ENCODE results near the gene MRFAP1L1. TPM values are rescaled to one million over a fixed set of nuclear protein-coding genes. Genes with fewer than 3 reads are reported as not detected.

MRFAP1L1 gene
- total and polyA plus RNA-seq, 9 of the 15 experiments (the other 6 are each of a cell fraction or from before 2014, with no cell fraction given), result 37.6 to 111 (median 83.8) TPM

- TF ChIP-seq PRDM10 (IDR thresholded peaks at IDR 0.05; ENCODE audit: partially characterized antibody) (peak; percentile 61), SREBF2 (CRISPR knock-in tag; IDR thresholded peaks at IDR 0.05) (no peak), U2AF2 (optimal IDR thresholded peaks at IDR 0.05; ENCODE audit: low read depth, low read length) (no peak), ETV5 (CRISPR knock-in tag; IDR thresholded peaks at IDR 0.05; ENCODE audit: low read depth) (no peak), ZKSCAN8 (CRISPR knock-in tag; IDR thresholded peaks at IDR 0.05) (no peak), PHF8 (IDR thresholded peaks at IDR 0.05; ENCODE audit: borderline replicate concordance, low read length) (no peak), ZNF592 (IDR thresholded peaks at IDR 0.05) (peak; percentile 19), ZFX (CRISPR knock-in tag; IDR thresholded peaks at IDR 0.05) (no peak; the same call in none of the 2 replicates), NCOR1 (IDR thresholded peaks at IDR 0.05) (no peak), JUN (IDR thresholded peaks at IDR 0.05; ENCODE audit: borderline replicate concordance, low read depth, low read length) (no peak), JUN (CRISPR knock-in tag; IDR thresholded peaks at IDR 0.05; ENCODE audit: borderline replicate concordance) (no peak), ZNF184 (CRISPR knock-in tag; IDR thresholded peaks at IDR 0.05) (no peak), ZNF12 (CRISPR knock-in tag; IDR thresholded peaks at IDR 0.05) (no peak), CHD4 (IDR thresholded peaks at IDR 0.05; ENCODE audit: insufficient read depth, insufficient replicate concordance, low read depth, low read length, poor library complexity, severe bottlenecking) (peak; percentile 39), THAP7 (CRISPR knock-in tag; IDR thresholded peaks at IDR 0.05) (no peak), CBX1 (IDR thresholded peaks at IDR 0.05; ENCODE audit: low read depth) (no peak), PHTF2 (CRISPR knock-in tag; IDR thresholded peaks at IDR 0.05) (no peak), CBFB (CRISPR knock-in tag; IDR thresholded peaks at IDR 0.05) (no peak), MEIS2 (IDR thresholded peaks at IDR 0.05; ENCODE audit: partially characterized antibody) (no peak), PHB (CRISPR knock-in tag; IDR thresholded peaks at IDR 0.05) (no peak)
These were observed 42.2 kb upstream of the MRFAP1L1 start (continued) for GRCh38 chr4:6751611-6752485.
